Left colon (tissue), 2 donors: ENCODE measurements around the gene NACC2. TPM values are rescaled to one million over a fixed set of nuclear protein-coding genes. Genes with fewer than 3 reads are reported as not detected.
"Not testable (repeated sequence)": the region's sequence is repeated elsewhere in the genome, so short reads cannot be mapped to it uniquely, and the experiment has no call there.

Source experiments
- ATAC-seq: fragments of 200-7000 bp; cut with Tn5 transposase; one replicate; pipeline ENCODE4 v1.9.1; 2020; ENCODE audit warnings: mild to moderate bottlenecking, moderate library complexity
- DNase-seq, 2 donors: peaks; one replicate each; pipeline ENCODE4 v3.0.0-alpha.2; 2020
- intact Hi-C, 2 donors: fragments of 100-400 bp; cut with DNase I in 1 of 2; cut with micrococcal nuclease in 1 of 2; formaldehyde crosslinking; loops; one replicate each; pipeline versions ENCODE4 v1.11.2 to v1.14.0; 2022; cut with DNase I, micrococcal nuclease
- total RNA-seq, 2 donors: library from RNA; stranded (reverse); fragmentation: NEBNext Ultra II Directional; extraction: Animal tissue kit (Norgen Biotek cat#: 25700); gene quantifications; one replicate each; pipeline ENCODE4 v1.2.1, GENCODE V29; 2021
- donor health status: DM: no; HTN: no; CAD: no.
- donor health status: DM: yes; HTN: yes; CAD: no.

Gene NACC2
- total RNA-seq, 2 donors from 2014 or later, result 16.0 to 25.2 TPM

- DNase-seq, result peak in 1 of 2 donors; percentile 6
- ATAC-seq, result no peak
- intact Hi-C loops, result no loop called here
These were observed 20.1 kb upstream of the NACC2 start for GRCh38 chr9:136115206-136115605.

GRCh38 chr9:136114610-136115009 lies 19.5 kb upstream of the NACC2 start:
- no peak for ATAC-seq
- DNase-seq, result no peak
- intact Hi-C loops, result no loop called here

DNA sequence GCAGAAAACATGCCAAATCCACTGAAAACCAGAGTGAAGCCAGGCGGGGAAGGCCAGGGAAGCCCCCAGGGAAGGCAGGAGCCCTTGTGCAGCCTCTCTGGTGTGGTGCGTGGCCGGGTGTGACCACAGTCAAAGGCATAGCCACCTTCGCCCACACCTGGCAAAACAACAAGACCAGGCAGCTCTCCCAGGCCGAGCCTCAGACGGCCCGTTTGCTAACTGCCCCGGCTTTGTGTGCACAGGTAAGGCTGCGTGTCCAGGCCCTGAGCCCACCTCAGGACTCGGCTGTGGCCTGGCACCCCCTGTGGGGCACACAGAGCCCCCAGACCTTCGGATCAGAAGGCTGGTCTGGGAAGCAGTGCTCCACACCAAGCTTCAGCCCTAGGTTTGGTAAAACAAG lies 17.5 kb upstream of the NACC2 start:
- intact Hi-C loops, result no loop called here
- DNase-seq (no peak), ATAC-seq (no peak)

DNA sequence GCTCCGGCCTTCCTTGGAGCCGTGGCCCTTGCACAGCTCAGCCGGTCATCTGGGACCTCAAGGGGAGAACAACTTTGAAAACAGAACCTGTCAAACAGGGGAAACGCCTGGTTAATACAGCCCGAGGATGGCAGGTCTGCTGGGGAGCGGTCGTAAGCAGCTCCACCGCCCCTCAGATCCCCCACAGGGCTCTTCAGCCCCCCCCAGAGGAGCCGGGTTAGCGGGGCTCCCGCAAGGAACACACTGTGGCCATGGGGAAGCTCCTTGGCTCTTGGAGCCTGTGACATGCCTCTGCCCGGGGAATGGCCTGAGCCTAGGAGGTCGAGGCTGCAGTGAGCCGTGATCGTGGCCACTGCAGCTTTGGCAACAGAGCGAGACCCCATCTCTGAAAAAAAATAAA lies 16.8 kb upstream of the NACC2 start:
- ATAC-seq (no peak), DNase-seq (no peak)
- intact Hi-C loops, result no loop called here

DNA sequence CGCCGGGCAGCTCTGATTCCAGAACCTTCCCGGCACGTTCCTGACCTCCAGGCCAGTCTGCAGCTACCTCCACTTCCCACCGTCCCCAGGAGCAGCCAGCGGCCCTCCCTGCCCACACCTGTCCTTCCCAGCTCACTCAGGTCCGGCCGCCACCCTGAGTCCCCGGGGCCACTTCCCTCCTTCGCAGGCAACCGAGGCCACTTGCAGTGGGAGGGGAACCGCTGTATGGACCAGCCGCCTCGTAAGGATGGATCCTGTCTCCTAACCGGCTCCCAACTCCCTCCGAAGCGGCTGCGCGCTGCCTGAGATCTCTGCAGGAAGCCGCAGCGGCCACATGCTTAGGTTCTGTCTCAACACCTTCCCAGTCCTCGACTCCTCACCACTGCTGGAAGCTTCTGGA lies 16.1 kb upstream of the NACC2 start:
- DNase-seq (no peak), ATAC-seq (no peak)
- intact Hi-C loops, result no loop called here

- DNase-seq, result peak in 1 of 2 donors; percentile 51
- no peak for ATAC-seq
These were observed 15.3 kb upstream of the NACC2 start for GRCh38 chr9:136110082-136111061.

DNA sequence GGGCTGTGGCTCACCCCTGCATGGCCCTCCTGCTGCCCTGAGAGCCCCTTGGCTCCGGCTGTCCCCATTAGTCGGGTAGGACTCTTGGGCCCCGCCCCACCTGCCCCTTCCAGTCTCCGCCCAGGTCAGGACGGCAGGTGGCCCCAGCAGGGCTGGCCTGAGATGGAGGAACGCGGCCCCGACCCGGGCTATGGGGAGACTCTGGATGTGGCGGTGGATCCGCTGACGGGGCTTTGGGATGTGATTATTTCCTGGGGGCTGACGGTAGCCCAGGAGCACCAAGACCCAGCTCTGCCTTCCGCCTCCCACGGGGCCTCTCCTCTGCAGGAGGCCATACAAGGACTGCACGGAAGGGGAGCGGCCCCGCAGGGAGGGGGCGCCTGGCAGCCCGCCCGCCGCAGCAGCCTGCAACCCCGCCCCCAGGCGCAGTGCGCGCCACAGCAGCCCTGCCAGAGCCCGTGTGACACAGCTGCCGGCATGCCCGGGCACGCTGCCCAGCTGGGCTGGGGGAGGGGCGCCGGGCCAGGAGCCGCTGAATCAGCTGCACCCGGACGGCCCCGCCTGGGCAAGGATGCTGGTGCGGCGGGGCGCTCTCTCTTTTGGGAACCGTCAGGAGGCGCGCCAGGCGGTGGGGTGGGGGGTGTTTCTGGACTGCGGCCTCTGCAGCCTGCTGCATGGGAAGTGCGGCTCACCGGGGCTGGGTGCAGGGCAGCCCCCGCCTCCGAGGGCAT lies 14.4 kb upstream of the NACC2 start:
- intact Hi-C loops, result no loop called here
- peak; percentile 92 for DNase-seq
- ATAC-seq, result peak; percentile 79

More at GRCh38 chr9:136110082-136111061, 15.3 kb upstream of the NACC2 start:
- intact Hi-C loops, result no loop called here

DNA sequence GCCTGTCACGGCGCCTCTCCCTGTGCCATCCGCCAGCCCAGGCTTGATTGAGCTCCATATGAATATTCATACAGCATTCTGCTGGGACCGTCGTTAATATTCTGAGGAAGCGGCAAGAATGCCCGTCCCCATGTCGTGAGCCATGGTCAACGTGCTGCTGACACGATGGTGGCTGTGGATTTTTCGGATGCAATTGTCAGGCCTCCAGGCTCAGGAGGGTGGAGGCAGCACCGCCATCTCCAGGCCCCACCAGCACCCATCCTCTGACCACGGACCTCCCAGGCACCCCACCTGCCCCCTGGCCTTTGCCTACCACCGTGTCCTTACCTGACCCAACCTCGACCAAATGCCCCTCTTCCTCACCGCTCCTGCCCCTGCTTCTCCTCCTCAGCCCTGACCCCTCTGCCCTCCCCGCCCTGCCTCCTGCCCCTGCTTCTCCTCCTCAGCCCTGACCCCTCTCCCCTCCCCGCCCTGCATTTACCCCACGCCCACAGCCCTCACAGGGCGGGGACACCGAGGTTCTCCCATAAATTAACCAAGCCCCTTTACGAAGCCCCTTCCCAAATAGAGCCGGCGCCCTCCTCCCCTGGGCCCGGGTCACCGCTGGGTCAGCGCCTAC lies 13.7 kb upstream of the NACC2 start:
- intact Hi-C loops, result no loop called here
- DNase-seq (no peak), ATAC-seq (no peak)

GRCh38 chr9:136107953-136108647 lies 13.0 kb upstream of the NACC2 start:
- intact Hi-C loops, result no loop called here
- DNase-seq (peak; percentile 66 to 85), ATAC-seq (peak; percentile 52)

DNA sequence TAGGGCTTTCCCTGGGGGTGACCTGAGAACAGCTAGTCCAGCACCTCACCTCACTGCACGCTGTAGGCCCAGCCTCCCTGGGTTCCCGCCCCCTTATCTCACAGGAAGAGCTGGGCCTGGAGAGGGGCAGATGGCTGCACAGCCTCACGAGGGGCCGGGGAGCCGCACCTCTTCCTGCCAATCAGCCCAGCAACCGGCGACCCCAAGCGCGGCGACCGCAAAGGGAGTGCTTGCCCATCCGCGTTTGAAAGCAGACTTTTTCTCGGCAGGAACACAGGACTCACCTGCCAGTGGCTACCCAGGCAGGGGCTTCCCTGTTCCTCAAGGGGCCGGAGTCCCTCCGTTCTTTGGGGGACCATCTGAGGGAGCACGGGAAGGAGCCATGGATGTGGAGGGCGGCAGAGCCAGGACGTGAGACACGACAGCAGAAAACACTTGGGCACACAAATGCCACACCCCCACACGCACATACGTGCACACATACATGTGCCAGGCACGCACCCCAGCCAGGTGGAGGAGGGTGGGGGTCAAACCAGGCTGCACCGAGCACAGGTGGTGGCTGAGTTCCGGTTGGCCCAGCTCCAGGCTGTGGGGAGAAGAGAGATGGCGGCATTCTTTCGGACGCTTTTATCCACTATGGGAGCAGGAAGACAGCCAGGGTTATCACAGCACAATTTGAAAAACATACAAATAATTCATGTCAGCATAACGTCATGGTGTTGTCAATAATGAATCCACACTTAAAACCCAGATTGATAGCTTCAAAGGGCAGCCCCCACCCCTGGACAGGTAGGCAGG lies 12.3 kb upstream of the NACC2 start:
- ATAC-seq (peak; percentile 55), DNase-seq (peak; percentile 89 to 90)
- intact Hi-C loops, result no loop called here

DNA sequence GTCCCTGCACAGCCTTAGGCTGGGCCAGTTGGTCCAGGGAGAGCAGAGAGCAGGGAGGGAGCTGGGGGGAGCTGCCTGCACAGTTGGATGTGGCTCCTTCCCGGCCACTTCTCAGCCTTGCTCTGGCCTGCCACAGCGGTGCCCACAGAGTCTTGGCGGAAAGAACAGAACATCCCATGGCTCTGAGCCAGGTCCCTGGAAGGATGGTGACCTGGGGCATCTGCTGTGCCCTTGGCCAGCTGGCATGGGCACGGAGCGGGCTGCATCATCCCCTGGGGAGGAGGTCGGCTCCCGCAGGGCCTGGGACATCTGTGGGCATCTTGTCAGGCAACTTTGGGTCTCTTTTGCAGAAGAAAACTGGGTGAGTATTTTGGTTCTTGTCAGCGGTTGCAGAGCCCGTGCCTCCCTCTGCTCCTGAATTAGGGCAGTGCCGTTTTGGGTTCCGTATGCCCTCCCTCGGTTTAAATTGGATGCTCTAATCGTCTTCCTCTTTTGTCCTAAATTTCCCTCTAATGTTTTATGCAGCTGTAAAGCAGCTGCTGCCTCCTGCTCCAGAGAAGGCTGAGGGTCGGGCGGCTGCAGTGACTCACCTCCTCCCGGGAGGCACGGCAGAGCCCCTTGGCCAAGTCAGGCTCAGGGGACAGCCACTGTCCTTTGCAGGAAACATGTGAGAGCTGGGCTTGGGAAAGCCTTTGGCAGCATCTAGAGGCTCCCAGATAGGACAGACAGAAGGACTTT lies 10.5 kb upstream of the NACC2 start:
- DNase-seq, result no peak
- ATAC-seq, result no peak
- intact Hi-C loops, result no loop called here

- ATAC-seq (no peak), DNase-seq (no peak)
- intact Hi-C loops, result no loop called here
These were observed 9.8 kb upstream of the NACC2 start for GRCh38 chr9:136104916-136105315.

- DNase-seq, result no peak
- intact Hi-C loops, result no loop called here
- no peak for ATAC-seq
These were observed 9.4 kb upstream of the NACC2 start for GRCh38 chr9:136104488-136104800.

GRCh38 chr9:136103651-136104487 lies 8.8 kb upstream of the NACC2 start:
- ATAC-seq (peak; percentile 35), DNase-seq (peak; percentile 62 to 67)
- intact Hi-C loops, result no loop called here

DNA sequence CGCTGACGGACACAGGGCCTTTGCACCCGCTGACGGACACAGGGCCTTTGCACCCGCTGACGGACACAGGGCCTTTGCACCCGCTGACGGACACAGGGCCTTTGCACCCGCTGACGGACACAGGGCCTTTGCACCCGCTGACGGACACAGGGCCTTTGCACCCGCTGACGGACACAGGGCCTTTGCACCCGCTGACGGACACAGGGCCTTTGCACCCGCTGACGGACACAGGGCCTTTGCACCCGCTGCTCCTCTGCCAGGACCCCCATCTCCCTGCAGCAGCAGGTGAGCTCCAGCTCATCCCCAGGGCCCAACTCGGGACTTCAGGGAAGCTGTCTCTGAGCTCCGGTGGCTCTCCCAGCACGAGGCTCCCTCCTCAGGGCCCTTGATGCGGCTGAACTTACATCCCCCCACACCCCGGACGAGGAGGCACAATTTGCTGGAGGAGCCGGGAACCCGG lies 6.6 kb upstream of the NACC2 start:
- ATAC-seq, DNase-seq, intact Hi-C loops: not testable (repeated sequence)

- intact Hi-C loops, result no loop called here
- peak in 1 of 2 donors; percentile 62 for DNase-seq
- ATAC-seq, result no peak
These were observed 5.9 kb upstream of the NACC2 start for GRCh38 chr9:136100700-136101614.
